ENCODE data around the gene CTXND1.

DNA sequence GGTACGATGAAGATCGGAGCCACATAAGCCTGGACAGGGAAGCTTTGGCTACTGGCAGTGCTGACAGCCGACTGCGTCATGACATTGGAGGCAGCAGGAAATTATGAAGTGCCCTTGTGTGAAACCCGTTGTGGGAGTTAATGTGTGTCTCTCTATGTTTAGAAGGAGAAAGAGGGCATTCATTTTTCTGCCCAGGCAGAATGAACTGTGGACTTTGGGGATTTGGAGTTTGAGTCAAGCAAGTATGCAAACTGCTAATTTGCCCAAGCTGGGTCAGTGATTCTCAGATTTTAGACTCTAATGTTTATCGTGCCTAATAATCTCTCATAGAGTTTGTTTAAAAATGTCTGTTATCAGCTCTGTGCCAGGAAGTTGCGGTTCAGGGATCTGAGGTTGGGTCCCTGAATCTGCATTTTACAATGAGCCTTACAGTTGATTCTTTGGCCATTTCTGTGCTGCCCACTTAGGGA, 5.6 kb downstream of the CTXND1 start:
- TF ChIP-seq, protein P1, sequence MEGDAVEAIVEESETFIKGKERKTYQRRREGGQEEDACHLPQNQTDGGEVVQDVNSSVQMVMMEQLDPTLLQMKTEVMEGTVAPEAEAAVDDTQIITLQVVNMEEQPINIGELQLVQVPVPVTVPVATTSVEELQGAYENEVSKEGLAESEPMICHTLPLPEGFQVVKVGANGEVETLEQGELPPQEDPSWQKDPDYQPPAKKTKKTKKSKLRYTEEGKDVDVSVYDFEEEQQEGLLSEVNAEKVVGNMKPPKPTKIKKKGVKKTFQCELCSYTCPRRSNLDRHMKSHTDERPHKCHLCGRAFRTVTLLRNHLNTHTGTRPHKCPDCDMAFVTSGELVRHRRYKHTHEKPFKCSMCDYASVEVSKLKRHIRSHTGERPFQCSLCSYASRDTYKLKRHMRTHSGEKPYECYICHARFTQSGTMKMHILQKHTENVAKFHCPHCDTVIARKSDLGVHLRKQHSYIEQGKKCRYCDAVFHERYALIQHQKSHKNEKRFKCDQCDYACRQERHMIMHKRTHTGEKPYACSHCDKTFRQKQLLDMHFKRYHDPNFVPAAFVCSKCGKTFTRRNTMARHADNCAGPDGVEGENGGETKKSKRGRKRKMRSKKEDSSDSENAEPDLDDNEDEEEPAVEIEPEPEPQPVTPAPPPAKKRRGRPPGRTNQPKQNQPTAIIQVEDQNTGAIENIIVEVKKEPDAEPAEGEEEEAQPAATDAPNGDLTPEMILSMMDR (IDR thresholded peaks at IDR 0.05; ENCODE audit: low read depth, low read length, poor library complexity, severe bottlenecking) = no peak
- no peak for TF ChIP-seq EZH2phosphoT487 (IDR thresholded peaks at IDR 0.05; ENCODE audit: borderline replicate concordance, low read length)

Data from DOHH2 (cell line).